Natural killer cell (primary cell): ENCODE data around the gene PPME1. TPM values are rescaled to one million over a fixed set of nuclear protein-coding genes. Genes with fewer than 3 reads are reported as not detected.

Experiments used
- ATAC-seq, 3 donors: fragments of 150-1000 bp in 2 of 3; fragments of 200-7000 bp in 1 of 3; cut with Tn5 transposase; 1 replicate in 1 of 3; 2 replicates in 2 of 3; pipeline ENCODE4 v1.10.0; 2021; ENCODE audit warnings: mild to moderate bottlenecking in 2 of 3, moderate library complexity in 2 of 3
- DNase-seq, 2 donors: peaks; one replicate each; pipeline versions ENCODE4 v3.0.0 to v3.0.0-alpha.2; 2013 to 2021; ENCODE audit warnings: mixed read lengths in 1 of 2
- H3K27ac ChIP-seq: one replicate; pipeline ENCODE4 v1.5.1; 2013; ENCODE audit warnings: mild to moderate bottlenecking, low read length
- H3K27me3 ChIP-seq: one replicate; pipeline ENCODE4 v1.6.1; 2013; ENCODE audit warnings: low read length; ENCODE audit not compliant: control insufficient read depth, insufficient read depth
- H3K36me3 ChIP-seq: one replicate; pipeline ENCODE4 v1.6.1; 2013; ENCODE audit warnings: low read length; ENCODE audit not compliant: control insufficient read depth, insufficient read depth
- H3K4me1 ChIP-seq: one replicate; pipeline ENCODE4 v1.6.1; 2013; ENCODE audit warnings: low read length; ENCODE audit not compliant: control insufficient read depth, insufficient read depth
- H3K4me3 ChIP-seq: one replicate; pipeline ENCODE4 v1.5.1; 2013; ENCODE audit warnings: low read length
- H3K9me3 ChIP-seq: one replicate; pipeline ENCODE4 v1.6.1; 2013; ENCODE audit warnings: low read length; ENCODE audit not compliant: control insufficient read depth, insufficient read depth
- H3K27ac Mint-ChIP-seq, 2 donors: one replicate each; pipeline ENCODE4 v1.8.0; 2022; ENCODE audit warnings: mild to moderate bottlenecking in 2 of 2, mixed read lengths in 2 of 2, moderate library complexity in 1 of 2
- H3K27me3 Mint-ChIP-seq, 2 donors: one replicate each; pipeline ENCODE4 v1.8.0; 2022; ENCODE audit warnings: low read depth in 2 of 2, mixed read lengths in 2 of 2
- H3K36me3 Mint-ChIP-seq: one replicate; pipeline ENCODE4 v1.8.0; 2022; ENCODE audit warnings: mixed read lengths
- H3K4me1 Mint-ChIP-seq, 2 donors: one replicate each; pipeline ENCODE4 v1.8.0; 2022; ENCODE audit warnings: mixed read lengths in 2 of 2
- H3K4me3 Mint-ChIP-seq: one replicate; pipeline ENCODE4 v1.8.0; 2022; ENCODE audit warnings: mild to moderate bottlenecking, moderate library complexity, mixed read lengths
- H3K9me3 Mint-ChIP-seq, 2 donors: one replicate each; pipeline ENCODE4 v1.8.0; 2022; ENCODE audit warnings: mixed read lengths in 2 of 2
- WGBS: methylation state at CpG from one replicate; pipeline ENCODE4 v1.1.7; 2013; ENCODE audit warnings: missing lambda C conversion rate; ENCODE audit not compliant: insufficient coverage; 5-methylcytosine and 5-hydroxymethylcytosine counted together
- intact Hi-C: fragments of 100-400 bp; cut with micrococcal nuclease; formaldehyde crosslinking; loops from one replicate; pipeline ENCODE4 v1.14.2; 2022
- total RNA-seq, 4 donors: library from RNA; stranded (reverse); fragments of 120-200 nt in 1 of 4; gene quantifications; one replicate each; pipeline versions ENCODE4 v1.2.3 to v1.2.4, GENCODE V29; 2013 to 2022
- TF ChIP-seq, protein P1 (sequence below): fragments of 200-600 bp; IDR thresholded peaks from one replicate; pipeline ENCODE4 v1.8.0; 2022; ENCODE audit warnings: antibody characterized with exemption

PPME1 gene
- total RNA-seq, 3 donors from 2014 or later (not counting 1 experiment from before 2014, with no cell fraction given), result 15.6 to 18.5 (median 16.9) TPM

DNA sequence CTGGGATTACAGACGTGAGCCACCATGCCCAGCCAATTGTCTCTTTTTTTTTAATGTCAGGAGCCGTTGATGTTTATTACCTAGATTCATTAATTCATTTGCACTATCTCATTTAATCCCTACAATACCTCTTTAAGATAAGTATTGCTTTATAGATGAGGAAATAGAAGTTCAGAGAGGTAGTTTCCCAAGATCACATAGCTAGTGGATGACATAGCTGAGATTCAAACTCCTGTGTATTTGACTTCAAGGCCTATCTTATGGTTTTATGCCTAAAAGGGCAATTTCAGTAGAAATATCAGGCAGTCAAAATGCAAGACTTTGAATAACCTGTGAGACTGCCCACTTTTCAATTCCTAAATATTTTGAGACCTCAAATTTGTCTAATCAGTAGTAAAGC is 66.5 kb downstream of the PPME1 start:
- Mint-ChIP-seq H3K27me3 (no peaks in the 10 kb centered on the region), H3K27ac (no peak overlapping the region), H3K36me3 (no peaks in the 10 kb centered on the region), H3K4me1 (no peaks in the 10 kb centered on the region), H3K9me3 (no peaks in the 10 kb centered on the region), H3K4me3 (no peak overlapping the region)
- Histone ChIP-seq H3K4me1 (peaks cover 3% of the 10 kb centered on the region), H3K36me3 (peaks cover 37% of the 10 kb centered on the region), H3K27ac (no peak overlapping the region), H3K9me3 (no peaks in the 10 kb centered on the region), H3K4me3 (no peak overlapping the region), H3K27me3 (no peaks in the 10 kb centered on the region)
- 94% methylated on average over 1 of the region's 2 CpGs for WGBS
- TF ChIP-seq, protein P1, sequence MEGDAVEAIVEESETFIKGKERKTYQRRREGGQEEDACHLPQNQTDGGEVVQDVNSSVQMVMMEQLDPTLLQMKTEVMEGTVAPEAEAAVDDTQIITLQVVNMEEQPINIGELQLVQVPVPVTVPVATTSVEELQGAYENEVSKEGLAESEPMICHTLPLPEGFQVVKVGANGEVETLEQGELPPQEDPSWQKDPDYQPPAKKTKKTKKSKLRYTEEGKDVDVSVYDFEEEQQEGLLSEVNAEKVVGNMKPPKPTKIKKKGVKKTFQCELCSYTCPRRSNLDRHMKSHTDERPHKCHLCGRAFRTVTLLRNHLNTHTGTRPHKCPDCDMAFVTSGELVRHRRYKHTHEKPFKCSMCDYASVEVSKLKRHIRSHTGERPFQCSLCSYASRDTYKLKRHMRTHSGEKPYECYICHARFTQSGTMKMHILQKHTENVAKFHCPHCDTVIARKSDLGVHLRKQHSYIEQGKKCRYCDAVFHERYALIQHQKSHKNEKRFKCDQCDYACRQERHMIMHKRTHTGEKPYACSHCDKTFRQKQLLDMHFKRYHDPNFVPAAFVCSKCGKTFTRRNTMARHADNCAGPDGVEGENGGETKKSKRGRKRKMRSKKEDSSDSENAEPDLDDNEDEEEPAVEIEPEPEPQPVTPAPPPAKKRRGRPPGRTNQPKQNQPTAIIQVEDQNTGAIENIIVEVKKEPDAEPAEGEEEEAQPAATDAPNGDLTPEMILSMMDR, result no peak
- intact Hi-C loops, result no loop called here
- peak in 1 of 2 donors; percentile 17 for DNase-seq
- ATAC-seq, result no peak

DNA sequence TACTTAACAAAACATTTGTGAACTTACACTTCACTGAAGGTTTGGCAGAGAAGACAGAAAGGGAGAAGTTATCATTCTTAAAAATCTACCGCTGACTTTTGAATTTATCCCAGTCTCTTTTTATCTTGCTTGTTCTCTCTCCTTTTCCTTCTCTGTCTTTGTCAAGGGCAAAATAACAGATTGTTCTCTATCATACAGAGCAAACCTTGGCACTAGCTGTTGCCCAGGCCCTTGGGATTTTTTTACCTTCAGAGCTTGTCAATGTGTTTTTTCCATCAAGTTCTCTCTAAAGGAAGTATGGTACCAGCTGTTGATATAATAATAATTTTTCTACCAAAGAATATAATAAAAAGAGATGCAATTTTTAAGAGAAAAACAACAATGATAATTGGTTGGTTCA is 67.2 kb downstream of the PPME1 start:
- ATAC-seq (no peak), DNase-seq (no peak)
- Mint-ChIP-seq H3K36me3 (no peaks in the 10 kb centered on the region), H3K4me1 (no peaks in the 10 kb centered on the region), H3K9me3 (no peaks in the 10 kb centered on the region), H3K4me3 (no peak overlapping the region), H3K27me3 (no peaks in the 10 kb centered on the region), H3K27ac (no peak overlapping the region)
- Histone ChIP-seq H3K4me1 (no peaks in the 10 kb centered on the region), H3K4me3 (no peak overlapping the region), H3K9me3 (no peaks in the 10 kb centered on the region), H3K27ac (no peak overlapping the region), H3K36me3 (peaks cover 37% of the 10 kb centered on the region), H3K27me3 (no peaks in the 10 kb centered on the region)
- TF ChIP-seq, protein P1, result no peak
- no CpG with 5 or more reads among the region's 1 CpG for WGBS
- intact Hi-C loops, result no loop called here

DNA sequence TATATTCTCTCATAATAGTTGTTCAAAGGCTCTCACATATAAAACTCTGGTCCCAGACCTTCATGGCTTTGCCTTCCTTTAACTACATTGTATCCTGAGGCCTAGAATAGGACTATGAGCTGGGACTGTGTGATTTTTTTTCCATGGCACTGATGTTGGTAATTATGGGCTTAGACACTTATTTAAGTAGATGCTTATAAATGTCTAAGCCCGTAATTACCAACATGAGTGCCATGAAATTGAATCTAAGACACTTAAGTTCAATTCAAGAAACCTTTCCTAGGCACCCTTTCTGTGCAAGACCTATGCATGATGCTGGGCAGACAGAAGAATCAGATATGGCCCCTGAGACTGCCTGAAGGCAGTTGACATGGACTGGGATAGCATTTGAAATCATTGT is 77.4 kb downstream of the PPME1 start:
- Mint-ChIP-seq H3K27me3 (no peaks in the 10 kb centered on the region), H3K36me3 (peaks cover 8% of the 10 kb centered on the region), H3K9me3 (no peaks in the 10 kb centered on the region), H3K4me1 (no peaks in the 10 kb centered on the region), H3K27ac (no peak overlapping the region), H3K4me3 (no peak overlapping the region)
- no peaks in the 10 kb centered on the region for H3K4me1 ChIP-seq
- ATAC-seq, result no peak
- H3K4me3 ChIP-seq, result no peak overlapping the region
- no peaks in the 10 kb centered on the region for H3K9me3 ChIP-seq
- no peak for DNase-seq
- intact Hi-C loops, result no loop called here
- no peaks in the 10 kb centered on the region for H3K27me3 ChIP-seq
- TF ChIP-seq, protein P1, result no peak
- H3K36me3 ChIP-seq, result peaks cover 29% of the 10 kb centered on the region
- 100% methylated on average over 1 of the region's 1 CpG for WGBS
- no peak overlapping the region for H3K27ac ChIP-seq

DNA sequence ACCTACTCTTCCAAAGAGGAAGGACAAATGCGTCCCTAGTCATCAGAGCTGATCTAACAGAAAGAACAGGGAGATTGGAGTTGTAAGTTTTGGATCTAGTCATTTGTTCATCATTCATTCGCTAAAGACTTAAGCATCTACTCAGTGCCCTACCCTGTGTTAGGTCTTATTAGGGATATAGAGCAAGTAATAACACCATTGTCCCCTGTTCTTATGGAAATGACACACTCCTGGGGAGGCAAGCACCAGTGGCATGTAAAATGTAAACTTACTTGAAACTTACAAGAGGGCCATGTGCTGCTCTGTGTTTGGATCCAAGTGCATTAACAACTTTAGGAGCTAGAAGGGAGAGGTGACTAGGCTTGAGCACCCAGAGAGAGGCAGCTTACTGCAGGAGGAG is 78.4 kb downstream of the PPME1 start:
- H3K27ac ChIP-seq, result no peak overlapping the region
- WGBS, result 100% methylated on average over 1 of the region's 2 CpGs
- H3K27me3 ChIP-seq, result no peaks in the 10 kb centered on the region
- H3K4me3 ChIP-seq, result no peak overlapping the region
- H3K27me3 Mint-ChIP-seq, result no peaks in the 10 kb centered on the region
- ATAC-seq (no peak), DNase-seq (no peak)
- H3K4me1 ChIP-seq, result no peaks in the 10 kb centered on the region
- no peaks in the 10 kb centered on the region for H3K4me1 Mint-ChIP-seq
- H3K36me3 Mint-ChIP-seq, result peaks cover 11% of the 10 kb centered on the region
- H3K9me3 ChIP-seq, result no peaks in the 10 kb centered on the region
- peaks cover 33% of the 10 kb centered on the region for H3K36me3 ChIP-seq
- H3K9me3 Mint-ChIP-seq, result no peaks in the 10 kb centered on the region
- TF ChIP-seq, protein P1, result no peak
- H3K4me3 Mint-ChIP-seq, result no peak overlapping the region
- no peak overlapping the region for H3K27ac Mint-ChIP-seq
- intact Hi-C loops, result no loop called here
